HepG2 (cell line): Measurements from ENCODE around the gene ROS1. TPM values are rescaled to one million over a fixed set of nuclear protein-coding genes. Genes with fewer than 3 reads are reported as not detected.

Experiments used
- ATAC-seq: fragments of 200-7000 bp; cut with Tn5 transposase; 3 replicates; pipeline ENCODE4 v1.9.1; 2020; ENCODE audit warnings: mild to moderate bottlenecking, moderate library complexity
- BruUV-seq: library from RNA; stranded (reverse); fragments of 400-500 nt; replicated peaks from 2 replicates; lab custom pipeline; 2021; lab: Mats Ljungman, UMichigan
- CTCF ChIA-PET: fragments of 300-600 bp; formaldehyde crosslinking; extraction: SDS; loops from one replicate; lab custom pipeline; 2021; ENCODE audit warnings: low total read pairs, inconsistent platforms, low intra/inter-chr PET ratio; lab: Yijun Ruan, JAX
- POLR2A ChIA-PET: fragments of 350-600 bp; sonication (Branson Sonifier 250); formaldehyde crosslinking; loops from one replicate; lab custom pipeline; 2020; ENCODE audit warnings: antibody characterized with exemption, inconsistent platforms; lab: Yijun Ruan, JAX
- DNase-seq: peaks from one replicate; pipeline ENCODE4 v3.0.0-alpha.2; 2015; ENCODE audit warnings: low spot score
- FAIRE-seq: peaks from 3 replicates; lab custom pipeline; 2011; peaks lifted over from hg19 to GRCh38; lab: Jason Lieb, UNC
- H2AFZ ChIP-seq: one replicate; pipeline ENCODE4 v1.6.1; 2011; ENCODE audit warnings: low read length, inconsistent platforms
- H3K27ac ChIP-seq: fragments of 300-600 bp; 3 replicates; pipeline ENCODE4 v1.8.0; 2011; ENCODE audit warnings: mixed run types, mild to moderate bottlenecking, mixed read lengths, low read length, inconsistent platforms; ENCODE audit not compliant: insufficient read depth; ENCODE audit errors: extremely low read length
- H3K27me3 ChIP-seq, 2 experiments: fragments of 200-600 bp in 1 of 2; 2 replicates in 1 of 2; 3 replicates in 1 of 2; pipeline versions ENCODE4 v1.6.0 to v1.8.0; 2011; ENCODE audit warnings: low read length in 2 of 2, mild to moderate bottlenecking in 2 of 2, moderate library complexity in 2 of 2, inconsistent platforms in 1 of 2; ENCODE audit not compliant: insufficient read depth in 2 of 2, control insufficient read depth in 1 of 2
- H3K36me3 ChIP-seq, 2 experiments: fragments of 200-600 bp in 1 of 2; replicated peaks in 1 of 2; 2 replicates in 1 of 2; 3 replicates in 1 of 2; pipeline versions ENCODE4 v1.5.1 to v1.8.0; 2011; ENCODE audit warnings: low read length in 2 of 2, inconsistent platforms in 1 of 2; ENCODE audit not compliant: insufficient read depth in 2 of 2, control insufficient read depth in 1 of 2
- H3K4me1 ChIP-seq: 2 replicates; pipeline ENCODE4 v1.5.1; 2012; ENCODE audit warnings: low read length, inconsistent platforms; ENCODE audit not compliant: insufficient read depth
- H3K4me2 ChIP-seq: 2 replicates; pipeline ENCODE4 v1.6.0; 2011; ENCODE audit warnings: low read depth, low read length, inconsistent platforms
- H3K4me3 ChIP-seq, 3 experiments: fragments of 200-600 bp in 1 of 3; sonication (generic), shearing (Covaris generic) in 1 of 3; replicated peaks in 1 of 3; 2 replicates each; pipeline ENCODE4 v1.5.1; 2011 to 2016; ENCODE audit warnings: low read length in 3 of 3, inconsistent platforms in 2 of 3, low read depth in 2 of 3, mild to moderate bottlenecking in 2 of 3, control low read depth in 1 of 3, mixed read lengths in 1 of 3; ENCODE audit not compliant: insufficient read depth in 1 of 3
- H3K79me2 ChIP-seq: one replicate; pipeline ENCODE4 v1.6.1; 2011; ENCODE audit warnings: low read length, inconsistent platforms; ENCODE audit not compliant: insufficient read depth
- H3K9ac ChIP-seq: 2 replicates; pipeline ENCODE4 v1.6.0; 2011; ENCODE audit warnings: mild to moderate bottlenecking, low read depth, low read length, inconsistent platforms; ENCODE audit not compliant: insufficient read depth
- H3K9me3 ChIP-seq: 2 replicates; pipeline ENCODE4 v1.5.1; 2012; ENCODE audit warnings: mild to moderate bottlenecking, low read length
- H4K20me1 ChIP-seq: 2 replicates; pipeline ENCODE4 v1.6.0; 2011; ENCODE audit warnings: inconsistent platforms, mild to moderate bottlenecking, low read length, moderate library complexity; ENCODE audit not compliant: insufficient read depth
- BCL6 ChIP-seq: IDR thresholded peaks from 2 replicates; pipeline ENCODE4 v1.6.1; 2016; ENCODE audit warnings: missing genetic modification reagents, missing compliant biosample characterization
- CCAR2 ChIP-seq: fragments of 200-400 bp; formaldehyde crosslinking; optimal IDR thresholded peaks from 2 replicates; pipeline ENCODE3; 2018; ENCODE audit warnings: low read depth, mild to moderate bottlenecking, low read length, moderate library complexity
- KLF12 ChIP-seq: sonication (generic); formaldehyde crosslinking; IDR thresholded peaks from 2 replicates; pipeline ENCODE4 v1.4.0; 2020; ENCODE audit warnings: missing genetic modification reagents, borderline replicate concordance
- ZKSCAN8 ChIP-seq: IDR thresholded peaks from 2 replicates; pipeline ENCODE4 v1.6.1; 2016; ENCODE audit warnings: borderline replicate concordance, missing genetic modification reagents, missing compliant biosample characterization
- ZNF235 ChIP-seq: sonication (generic); formaldehyde crosslinking; IDR thresholded peaks from 2 replicates; pipeline ENCODE4 v1.8.1; 2023; ENCODE audit warnings: mild to moderate bottlenecking, missing genetic modification reagents, borderline replicate concordance
- ZNF547 ChIP-seq: sonication (generic); formaldehyde crosslinking; IDR thresholded peaks from 2 replicates; pipeline ENCODE4 v1.5.1; 2020; ENCODE audit warnings: mild to moderate bottlenecking, missing genetic modification reagents
- ZNF644 ChIP-seq: IDR thresholded peaks from 2 replicates; pipeline ENCODE4 v1.6.1; 2016; ENCODE audit warnings: low read depth
- ZNF709 ChIP-seq: sonication (generic); formaldehyde crosslinking; IDR thresholded peaks from 2 replicates; pipeline ENCODE4 v1.5.0; 2020; ENCODE audit warnings: mild to moderate bottlenecking, missing genetic modification reagents
- WGBS: methylation state at CpG from one replicate; pipeline ENCODE4 v1.1.6; 2017; ENCODE audit warnings: low lambda C conversion rate; 5-methylcytosine and 5-hydroxymethylcytosine counted together
- in situ Hi-C: cut with HindIII; loops from 2 replicates; pipeline ENCODE4 v1.10.0; 2017; ENCODE audit warnings: low pct_unique_long_range_greater_than_20kb; ENCODE audit not compliant: extremely low pct_ligation_motif_present
- intact Hi-C: fragments of 100-400 bp; cut with micrococcal nuclease; formaldehyde crosslinking; loops from one replicate; pipeline ENCODE4 v1.10.0; 2022; ENCODE audit not compliant: unreplicated experiment
- polyA plus RNA-seq, 8 experiments: library from polyadenylated mRNA; depleted of rRNA in 3 of 8; stranded (reverse) in 7 of 8; unstranded in 1 of 8; fragments of >200 nt; fragmentation: Illumina TruSeq in 4 of 8; extraction: Trizol in 4 of 8; gene quantifications; 2 replicates each; pipeline versions ENCODE4 v1.2.1 to v1.2.3, GENCODE V29; 2011 to 2016; ENCODE audit warnings: low read depth in 4 of 8, missing spikeins in 1 of 8, mixed read lengths in 1 of 8; ENCODE audit not compliant: insufficient read depth in 1 of 8
- total RNA-seq, 5 experiments: library from RNA; depleted of rRNA; stranded (reverse); fragments of >200 nt; fragmentation: Illumina TruSeq; extraction: Trizol; gene quantifications; 2 replicates each; pipeline ENCODE4 v1.2.3, GENCODE V29; 2016; ENCODE audit warnings: low read depth in 1 of 5
- TF ChIP-seq, protein P1 (sequence below): sonication (generic); formaldehyde crosslinking; IDR thresholded peaks from one replicate; pipeline ENCODE4 v1.5.1; 2020; ENCODE audit warnings: mild to moderate bottlenecking, missing genetic modification reagents; ENCODE audit errors: not compliant biosample characterization

The ROS1 gene
- total and polyA plus RNA-seq, 2 of the 13 experiments (the other 11 are each of a cell fraction or from before 2014, with no cell fraction given), result not detected

DNA sequence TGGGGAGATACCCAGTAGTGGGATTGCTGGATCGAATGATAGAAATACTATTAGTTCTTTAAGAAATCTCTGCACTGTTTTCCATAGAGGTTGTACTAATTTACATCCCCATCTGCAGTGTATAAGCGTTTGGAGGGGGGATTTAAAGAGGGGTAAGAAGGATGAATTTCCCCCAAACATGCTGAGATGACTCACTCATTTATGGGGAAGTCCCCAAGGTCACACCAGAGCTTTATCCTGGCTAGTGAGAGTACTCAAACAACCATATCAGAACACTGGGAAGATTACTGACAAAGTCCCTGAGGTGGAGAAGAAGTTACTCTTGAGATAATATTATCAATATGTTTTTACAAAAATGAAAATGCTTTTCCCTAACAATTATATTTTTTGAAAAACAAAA is 44.0 kb downstream of the ROS1 start:
- intact Hi-C loops (no loop called here), in situ Hi-C loops (no loop called here)
- Histone ChIP-seq H2AFZ (no peak overlapping the region), H3K9ac (no peak overlapping the region), H3K4me1 (no peaks in the 10 kb centered on the region), H3K27me3 (no peaks in the 10 kb centered on the region), H3K4me2 (no peak overlapping the region), H3K4me3 (no peak overlapping the region), H3K36me3 (no peaks in the 10 kb centered on the region), H3K9me3 (no peaks in the 10 kb centered on the region), H3K79me2 (no peaks in the 10 kb centered on the region), H4K20me1 (no peaks in the 10 kb centered on the region), H3K27ac (no peak overlapping the region)
- DNase-seq, result no peak
- 0% methylated on average over 2 of the region's 2 CpGs for WGBS
- no peak for TF ChIP-seq ZNF547 (CRISPR knock-in tag)
- TF ChIP-seq, protein P1, sequence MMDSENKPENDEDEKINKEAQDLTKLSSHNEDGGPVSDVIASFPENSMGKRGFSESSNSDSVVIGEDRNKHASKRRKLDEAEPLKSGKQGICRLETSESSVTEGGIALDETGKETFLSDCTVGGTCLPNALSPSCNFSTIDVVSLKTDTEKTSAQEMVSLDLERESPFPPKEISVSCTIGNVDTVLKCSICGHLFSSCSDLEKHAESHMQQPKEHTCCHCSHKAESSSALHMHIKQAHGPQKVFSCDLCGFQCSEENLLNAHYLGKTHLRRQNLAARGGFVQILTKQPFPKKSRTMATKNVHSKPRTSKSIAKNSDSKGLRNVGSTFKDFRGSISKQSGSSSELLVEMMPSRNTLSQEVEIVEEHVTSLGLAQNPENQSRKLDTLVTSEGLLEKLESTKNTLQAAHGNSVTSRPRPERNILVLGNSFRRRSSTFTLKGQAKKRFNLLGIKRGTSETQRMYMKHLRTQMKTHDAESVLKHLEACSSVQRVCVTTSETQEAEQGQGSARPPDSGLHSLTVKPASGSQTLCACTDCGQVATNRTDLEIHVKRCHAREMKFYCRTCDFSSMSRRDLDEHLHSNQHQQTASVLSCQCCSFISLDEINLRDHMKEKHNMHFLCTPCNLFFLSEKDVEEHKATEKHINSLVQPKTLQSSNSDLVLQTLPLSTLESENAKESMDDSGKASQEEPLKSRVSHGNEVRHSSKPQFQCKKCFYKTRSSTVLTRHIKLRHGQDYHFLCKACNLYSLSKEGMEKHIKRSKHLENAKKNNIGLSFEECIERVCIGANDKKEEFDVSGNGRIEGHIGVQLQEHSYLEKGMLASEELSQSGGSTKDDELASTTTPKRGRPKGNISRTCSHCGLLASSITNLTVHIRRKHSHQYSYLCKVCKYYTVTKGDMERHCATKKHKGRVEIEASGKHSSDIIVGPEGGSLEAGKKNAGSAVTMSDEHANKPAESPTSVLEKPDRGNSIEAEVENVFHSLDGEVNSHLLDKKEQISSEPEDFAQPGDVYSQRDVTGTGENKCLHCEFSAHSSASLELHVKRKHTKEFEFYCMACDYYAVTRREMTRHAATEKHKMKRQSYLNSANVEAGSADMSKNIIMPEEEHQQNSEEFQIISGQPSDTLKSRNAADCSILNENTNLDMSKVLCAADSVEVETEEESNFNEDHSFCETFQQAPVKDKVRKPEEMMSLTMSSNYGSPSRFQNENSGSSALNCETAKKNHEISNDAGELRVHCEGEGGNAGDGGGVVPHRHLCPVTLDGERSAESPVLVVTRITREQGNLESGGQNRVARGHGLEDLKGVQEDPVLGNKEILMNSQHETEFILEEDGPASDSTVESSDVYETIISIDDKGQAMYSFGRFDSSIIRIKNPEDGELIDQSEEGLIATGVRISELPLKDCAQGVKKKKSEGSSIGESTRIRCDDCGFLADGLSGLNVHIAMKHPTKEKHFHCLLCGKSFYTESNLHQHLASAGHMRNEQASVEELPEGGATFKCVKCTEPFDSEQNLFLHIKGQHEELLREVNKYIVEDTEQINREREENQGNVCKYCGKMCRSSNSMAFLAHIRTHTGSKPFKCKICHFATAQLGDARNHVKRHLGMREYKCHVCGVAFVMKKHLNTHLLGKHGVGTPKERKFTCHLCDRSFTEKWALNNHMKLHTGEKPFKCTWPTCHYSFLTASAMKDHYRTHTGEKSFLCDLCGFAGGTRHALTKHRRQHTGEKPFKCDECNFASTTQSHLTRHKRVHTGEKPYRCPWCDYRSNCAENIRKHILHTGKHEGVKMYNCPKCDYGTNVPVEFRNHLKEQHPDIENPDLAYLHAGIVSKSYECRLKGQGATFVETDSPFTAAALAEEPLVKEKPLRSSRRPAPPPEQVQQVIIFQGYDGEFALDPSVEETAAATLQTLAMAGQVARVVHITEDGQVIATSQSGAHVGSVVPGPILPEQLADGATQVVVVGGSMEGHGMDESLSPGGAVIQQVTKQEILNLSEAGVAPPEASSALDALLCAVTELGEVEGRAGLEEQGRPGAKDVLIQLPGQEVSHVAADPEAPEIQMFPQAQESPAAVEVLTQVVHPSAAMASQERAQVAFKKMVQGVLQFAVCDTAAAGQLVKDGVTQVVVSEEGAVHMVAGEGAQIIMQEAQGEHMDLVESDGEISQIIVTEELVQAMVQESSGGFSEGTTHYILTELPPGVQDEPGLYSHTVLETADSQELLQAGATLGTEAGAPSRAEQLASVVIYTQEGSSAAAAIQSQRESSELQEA, result no peak
- TF ChIP-seq BCL6, result no peak
- TF ChIP-seq CCAR2, result no peak
- no peak for TF ChIP-seq ZNF235 (CRISPR knock-in tag)
- TF ChIP-seq ZNF709 (CRISPR knock-in tag), result no peak
- TF ChIP-seq ZKSCAN8 (CRISPR knock-in tag), result no peak
- no peak for TF ChIP-seq KLF12 (CRISPR knock-in tag)
- TF ChIP-seq ZNF644 (CRISPR knock-in tag), result no peak
- ChIA-PET POLR2A (no interaction called here), CTCF (no interaction called here)
- peak; percentile 4 for FAIRE-seq
- no peak for ATAC-seq
- BruUV-seq, result no TSS peak
